ENCODE data around the gene SDK2. TPM values are rescaled to one million over a fixed set of nuclear protein-coding genes. Genes with fewer than 3 reads are reported as not detected.

SDK2 gene
- total RNA-seq, 3 donors from 2014 or later (not counting 1 experiment from before 2014, with no cell fraction given), result 0.41 to 0.90 (median 0.49) TPM

DNA sequence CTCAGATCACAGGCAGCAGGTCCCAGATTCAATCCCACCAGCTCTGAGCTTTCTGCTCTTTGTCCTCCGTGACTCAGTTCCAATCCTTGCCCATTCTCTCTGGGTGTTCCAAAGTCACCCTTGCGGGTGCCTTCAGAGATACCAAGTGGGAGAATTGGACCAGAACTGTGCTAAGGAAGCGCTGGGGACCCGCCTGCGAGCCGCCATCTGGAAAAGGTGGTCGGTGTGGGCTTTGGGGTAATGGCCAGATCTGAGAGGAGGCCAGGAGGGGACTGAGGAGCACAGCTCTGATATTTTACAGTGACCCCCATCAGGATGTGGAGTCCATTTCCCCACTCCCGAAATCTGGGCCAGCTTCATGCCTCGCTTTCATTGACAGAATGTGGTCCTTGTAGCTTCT, 152.6 kb downstream of the SDK2 start:
- H3K27me3 ChIP-seq (ENCODE audit: control insufficient read depth, insufficient read depth, low read length), result no peaks in the 10 kb centered on the region
- WGBS (ENCODE audit: insufficient coverage), result 91% methylated on average over 9 of the region's 9 CpGs
- no peak for ATAC-seq
- intact Hi-C loops (cut with micrococcal nuclease), result no loop called here
- Mint-ChIP-seq H3K36me3 (no peaks in the 10 kb centered on the region), H3K4me3 (no peak overlapping the region), H3K4me1 (no peaks in the 10 kb centered on the region), H3K27ac (no peak overlapping the region), H3K27me3 (ENCODE audit: low read depth in 2 of 2) (peaks cover 0 to 3% of the 10 kb centered on the region in 2 donors), H3K9me3 (no peaks in the 10 kb centered on the region)
- H3K9me3 ChIP-seq (ENCODE audit: control insufficient read depth, insufficient read depth, low read length), result no peaks in the 10 kb centered on the region
- TF ChIP-seq, protein P1, sequence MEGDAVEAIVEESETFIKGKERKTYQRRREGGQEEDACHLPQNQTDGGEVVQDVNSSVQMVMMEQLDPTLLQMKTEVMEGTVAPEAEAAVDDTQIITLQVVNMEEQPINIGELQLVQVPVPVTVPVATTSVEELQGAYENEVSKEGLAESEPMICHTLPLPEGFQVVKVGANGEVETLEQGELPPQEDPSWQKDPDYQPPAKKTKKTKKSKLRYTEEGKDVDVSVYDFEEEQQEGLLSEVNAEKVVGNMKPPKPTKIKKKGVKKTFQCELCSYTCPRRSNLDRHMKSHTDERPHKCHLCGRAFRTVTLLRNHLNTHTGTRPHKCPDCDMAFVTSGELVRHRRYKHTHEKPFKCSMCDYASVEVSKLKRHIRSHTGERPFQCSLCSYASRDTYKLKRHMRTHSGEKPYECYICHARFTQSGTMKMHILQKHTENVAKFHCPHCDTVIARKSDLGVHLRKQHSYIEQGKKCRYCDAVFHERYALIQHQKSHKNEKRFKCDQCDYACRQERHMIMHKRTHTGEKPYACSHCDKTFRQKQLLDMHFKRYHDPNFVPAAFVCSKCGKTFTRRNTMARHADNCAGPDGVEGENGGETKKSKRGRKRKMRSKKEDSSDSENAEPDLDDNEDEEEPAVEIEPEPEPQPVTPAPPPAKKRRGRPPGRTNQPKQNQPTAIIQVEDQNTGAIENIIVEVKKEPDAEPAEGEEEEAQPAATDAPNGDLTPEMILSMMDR (IDR thresholded peaks at IDR 0.05), result no peak
- DNase-seq, result no peak
- H3K36me3 ChIP-seq (ENCODE audit: control insufficient read depth, insufficient read depth, low read length), result no peaks in the 10 kb centered on the region
- H3K4me1 ChIP-seq (ENCODE audit: control insufficient read depth, insufficient read depth, low read length), result no peaks in the 10 kb centered on the region
- H3K4me3 ChIP-seq (ENCODE audit: low read length), result no peak overlapping the region
- no peak overlapping the region for H3K27ac ChIP-seq (ENCODE audit: low read length)

DNA sequence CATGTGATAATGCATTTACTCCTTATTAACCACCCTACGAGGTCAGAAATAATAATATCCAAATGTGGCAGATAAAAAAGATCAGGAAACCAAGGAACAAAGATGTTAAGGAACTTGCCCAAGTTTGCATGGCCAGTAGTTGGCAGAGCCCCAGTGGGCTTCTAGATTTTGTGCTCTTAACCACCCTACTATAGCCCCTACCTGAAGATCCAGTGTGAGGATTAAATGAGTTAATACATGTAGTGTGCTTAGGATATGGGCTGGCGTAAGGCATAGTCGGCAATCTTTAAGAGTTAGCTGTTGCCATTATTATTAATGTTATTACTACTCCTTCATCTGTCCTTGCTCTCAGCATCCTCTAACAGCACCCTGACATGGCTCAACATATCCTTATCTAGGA, 153.4 kb downstream of the SDK2 start:
- H3K27ac Mint-ChIP-seq, result no peak overlapping the region
- H3K4me1 Mint-ChIP-seq, result no peaks in the 10 kb centered on the region

DNA sequence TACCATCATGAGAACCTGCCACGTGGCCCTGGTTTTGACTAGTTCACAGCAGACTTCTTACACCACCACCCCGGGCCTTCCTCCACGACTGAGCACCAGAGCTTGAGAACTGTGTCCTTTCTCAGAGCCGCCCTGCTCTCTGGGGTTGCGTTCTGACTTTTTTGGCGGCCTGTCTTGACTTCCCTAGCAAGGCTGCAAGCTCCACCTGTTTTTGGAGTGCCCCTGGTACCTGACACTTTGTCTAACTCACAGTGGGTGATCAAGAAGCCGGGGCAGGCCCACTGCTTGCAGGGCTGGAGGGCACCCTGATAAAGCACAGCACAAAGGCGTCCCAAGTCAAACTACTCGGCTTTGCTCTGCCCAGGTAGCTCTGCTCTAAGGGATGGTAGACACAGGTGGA, 154.3 kb downstream of the SDK2 start:
- intact Hi-C loops (cut with micrococcal nuclease), result no loop called here
- whole genome bisulfite sequencing (ENCODE audit: insufficient coverage), result 84% methylated on average over 9 of the region's 9 CpGs
- H3K36me3 Mint-ChIP-seq, result no peaks in the 10 kb centered on the region
- no peaks in the 10 kb centered on the region for H3K4me1 ChIP-seq (ENCODE audit: control insufficient read depth, insufficient read depth, low read length)
- TF ChIP-seq, protein P1 (IDR thresholded peaks at IDR 0.05), result no peak
- no peaks in the 10 kb centered on the region for H3K4me1 Mint-ChIP-seq
- peaks cover 1 to 4% of the 10 kb centered on the region in 2 donors for H3K9me3 Mint-ChIP-seq
- peaks cover 0 to 9% of the 10 kb centered on the region in 2 donors for H3K27me3 Mint-ChIP-seq (ENCODE audit: low read depth in 2 of 2)
- ATAC-seq, result no peak
- no peaks in the 10 kb centered on the region for H3K36me3 ChIP-seq (ENCODE audit: control insufficient read depth, insufficient read depth, low read length)
- H3K4me3 Mint-ChIP-seq, result no peak overlapping the region
- no peak for DNase-seq
- H3K27ac Mint-ChIP-seq, result no peak overlapping the region
- H3K27me3 ChIP-seq (ENCODE audit: control insufficient read depth, insufficient read depth, low read length), result no peaks in the 10 kb centered on the region
- H3K9me3 ChIP-seq (ENCODE audit: control insufficient read depth, insufficient read depth, low read length), result peaks cover 4% of the 10 kb centered on the region
- no peak overlapping the region for H3K4me3 ChIP-seq (ENCODE audit: low read length)
- H3K27ac ChIP-seq (ENCODE audit: low read length), result no peak overlapping the region

More for the DNA sequence above, 153.4 kb downstream of the SDK2 start:
- no peak for DNase-seq
- H3K27me3 ChIP-seq (ENCODE audit: control insufficient read depth, insufficient read depth, low read length), result no peaks in the 10 kb centered on the region
- Mint-ChIP-seq H3K27me3 (ENCODE audit: low read depth in 2 of 2) (peaks cover 0 to 9% of the 10 kb centered on the region in 2 donors), H3K4me3 (no peak overlapping the region), H3K36me3 (no peaks in the 10 kb centered on the region), H3K9me3 (peaks cover 0 to 1% of the 10 kb centered on the region in 2 donors)
- intact Hi-C loops (cut with micrococcal nuclease), result no loop called here
- no peak overlapping the region for H3K27ac ChIP-seq (ENCODE audit: low read length)
- H3K9me3 ChIP-seq (ENCODE audit: control insufficient read depth, insufficient read depth, low read length), result no peaks in the 10 kb centered on the region
- no peaks in the 10 kb centered on the region for H3K4me1 ChIP-seq (ENCODE audit: control insufficient read depth, insufficient read depth, low read length)
- no peak overlapping the region for H3K4me3 ChIP-seq (ENCODE audit: low read length)
- H3K36me3 ChIP-seq (ENCODE audit: control insufficient read depth, insufficient read depth, low read length), result no peaks in the 10 kb centered on the region
- ATAC-seq, result no peak
- TF ChIP-seq, protein P1 (IDR thresholded peaks at IDR 0.05), result no peak
- 95% methylated on average over 3 of the region's 3 CpGs for WGBS (ENCODE audit: insufficient coverage)

DNA sequence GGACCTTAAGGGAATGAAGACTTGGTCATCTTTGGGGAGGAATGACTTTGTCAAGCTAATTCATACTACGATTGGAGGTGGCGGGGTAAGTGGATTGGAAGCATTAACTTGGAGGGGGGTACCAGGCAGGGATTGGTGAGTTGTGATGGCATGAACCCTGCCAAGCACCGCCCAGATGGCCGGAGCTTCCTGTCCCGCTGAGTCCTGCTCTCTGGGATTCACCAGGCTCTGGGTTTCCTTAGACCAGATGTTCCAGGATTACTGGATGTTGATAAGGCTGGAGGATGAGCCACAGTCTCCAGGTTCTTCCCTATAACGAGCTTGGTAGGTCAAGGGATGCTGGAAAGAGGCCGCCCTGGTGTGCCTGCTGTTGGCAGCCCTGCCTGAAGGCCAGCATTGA, 154.9 kb downstream of the SDK2 start:
- Histone ChIP-seq H3K27ac (ENCODE audit: low read length) (no peak overlapping the region), H3K9me3 (ENCODE audit: control insufficient read depth, insufficient read depth, low read length) (peaks cover 5% of the 10 kb centered on the region), H3K4me1 (ENCODE audit: control insufficient read depth, insufficient read depth, low read length) (no peaks in the 10 kb centered on the region), H3K4me3 (ENCODE audit: low read length) (no peak overlapping the region), H3K36me3 (ENCODE audit: control insufficient read depth, insufficient read depth, low read length) (no peaks in the 10 kb centered on the region), H3K27me3 (ENCODE audit: control insufficient read depth, insufficient read depth, low read length) (no peaks in the 10 kb centered on the region)
- no peak for DNase-seq
- no peak for ATAC-seq
- H3K27me3 Mint-ChIP-seq (ENCODE audit: low read depth in 2 of 2), result peaks cover 0 to 13% of the 10 kb centered on the region in 2 donors
- peaks cover 4 to 8% of the 10 kb centered on the region in 2 donors for H3K9me3 Mint-ChIP-seq
- TF ChIP-seq, protein P1 (IDR thresholded peaks at IDR 0.05), result no peak
- no peaks in the 10 kb centered on the region for H3K4me1 Mint-ChIP-seq
- intact Hi-C loops (cut with micrococcal nuclease), result no loop called here
- 88% methylated on average over 7 of the region's 7 CpGs for WGBS (ENCODE audit: insufficient coverage)
- no peak overlapping the region for H3K4me3 Mint-ChIP-seq
- H3K36me3 Mint-ChIP-seq, result no peaks in the 10 kb centered on the region
- H3K27ac Mint-ChIP-seq, result no peak overlapping the region
